K562 (cell line): ENCODE results near the gene TXNIP. TPM values are rescaled to one million over a fixed set of nuclear protein-coding genes. Genes with fewer than 3 reads are reported as not detected.

Experiments
- AFF1 ChIP-seq, 2 experiments: fragments of 450-650 bp; IDR thresholded peaks; 2 replicates each; pipeline ENCODE4 v1.6.1; 2018; ENCODE audit warnings: mild to moderate bottlenecking in 2 of 2, low read depth in 1 of 2; ENCODE audit not compliant: partially characterized antibody in 2 of 2
- CTBP1 ChIP-seq: fragments of 450-650 bp; IDR thresholded peaks from 2 replicates; pipeline ENCODE4 v1.6.1; 2016; ENCODE audit warnings: borderline replicate concordance
- GMEB1 ChIP-seq: fragments of 250-450 bp; sonication (Bioruptor Pico); IDR thresholded peaks from 2 replicates; pipeline ENCODE4 v1.4.0; 2020; ENCODE audit warnings: mild to moderate bottlenecking
- MAZ ChIP-seq, 2 experiments: fragments of 450-650 bp in 1 of 2; sonication (generic) in 1 of 2; formaldehyde crosslinking; IDR thresholded peaks in 1 of 2; conservative IDR thresholded peaks in 1 of 2; 2 replicates each; pipeline versions ENCODE4 v1.4.0 to v1.5.0; 2020; ENCODE audit warnings: mild to moderate bottlenecking in 1 of 2, missing genetic modification reagents in 1 of 2
- MCM5 ChIP-seq: fragments of 450-650 bp; IDR thresholded peaks from 2 replicates; pipeline ENCODE4 v1.6.1; 2016; ENCODE audit warnings: low read depth
- NFE2L1 ChIP-seq: fragments of 450-650 bp; IDR thresholded peaks from 2 replicates; pipeline ENCODE4 v1.6.1; 2016; ENCODE audit warnings: missing genetic modification characterization, low read depth, mild to moderate bottlenecking, missing compliant biosample characterization, moderate library complexity, borderline replicate concordance
- POLR2AphosphoS2 ChIP-seq: IDR thresholded peaks from 2 replicates; pipeline ENCODE4 v1.6.1; 2012; ENCODE audit warnings: low read length, improper control_type of control experiment
- ZNF121 ChIP-seq: sonication (generic); formaldehyde crosslinking; conservative IDR thresholded peaks from 2 replicates; pipeline ENCODE4 v1.8.0; 2022; ENCODE audit warnings: missing genetic modification reagents
- polyA plus RNA-seq, 8 experiments: library from polyadenylated mRNA; depleted of rRNA in 4 of 8; stranded (reverse) in 5 of 8; unstranded in 3 of 8; fragments of >200 nt; fragmentation: Nextera tagmentation in 2 of 8; fragmentation: Illumina TruSeq in 1 of 8; extraction: Ambion mirVana in 2 of 8; extraction: Trizol in 1 of 8; gene quantifications; 2 replicates each; pipeline versions ENCODE4 v1.2.1 to v1.2.3, GENCODE V29; 2011 to 2014; ENCODE audit warnings: inconsistent platforms in 1 of 8, missing spikeins in 1 of 8
- total RNA-seq, 7 experiments: library from RNA; depleted of rRNA in 6 of 7; stranded (reverse); fragments of >200 nt in 6 of 7; fragmentation: Illumina TruSeq in 2 of 7; extraction: Trizol in 2 of 7; gene quantifications; 2 replicates each; pipeline versions ENCODE4 v1.2.1 to v1.2.3, GENCODE V29; 2011 to 2021; ENCODE audit warnings: low replicate concordance in 1 of 7
- TF ChIP-seq, protein P1 (sequence below), 2 experiments: fragments of 450-650 bp in 1 of 2; sonication (generic) in 1 of 2; formaldehyde crosslinking in 1 of 2; IDR thresholded peaks in 1 of 2; conservative IDR thresholded peaks in 1 of 2; 2 replicates each; pipeline versions ENCODE4 v1.6.1 to v1.8.1; 2016 to 2023; ENCODE audit warnings: mild to moderate bottlenecking in 2 of 2, moderate library complexity in 2 of 2, inconsistent platforms in 1 of 2, missing genetic modification reagents in 1 of 2
- TF ChIP-seq, protein P2 (sequence below): fragments of 200-800 bp; sonication (Bioruptor generic); IDR thresholded peaks from 2 replicates; pipeline ENCODE4 v1.6.1; 2016; ENCODE audit warnings: missing genetic modification characterization, missing compliant biosample characterization
- TF ChIP-seq, protein P3 (sequence below): fragments of 450-650 bp; formaldehyde crosslinking; conservative IDR thresholded peaks from 2 replicates; pipeline ENCODE4 v1.4.0; 2022; ENCODE audit warnings: mild to moderate bottlenecking, missing genetic modification characterization

Gene TXNIP
- total and polyA plus RNA-seq, 9 of the 15 experiments (the other 6 are each of a cell fraction or from before 2014, with no cell fraction given), result 120 to 499 (median 257) TPM

DNA sequence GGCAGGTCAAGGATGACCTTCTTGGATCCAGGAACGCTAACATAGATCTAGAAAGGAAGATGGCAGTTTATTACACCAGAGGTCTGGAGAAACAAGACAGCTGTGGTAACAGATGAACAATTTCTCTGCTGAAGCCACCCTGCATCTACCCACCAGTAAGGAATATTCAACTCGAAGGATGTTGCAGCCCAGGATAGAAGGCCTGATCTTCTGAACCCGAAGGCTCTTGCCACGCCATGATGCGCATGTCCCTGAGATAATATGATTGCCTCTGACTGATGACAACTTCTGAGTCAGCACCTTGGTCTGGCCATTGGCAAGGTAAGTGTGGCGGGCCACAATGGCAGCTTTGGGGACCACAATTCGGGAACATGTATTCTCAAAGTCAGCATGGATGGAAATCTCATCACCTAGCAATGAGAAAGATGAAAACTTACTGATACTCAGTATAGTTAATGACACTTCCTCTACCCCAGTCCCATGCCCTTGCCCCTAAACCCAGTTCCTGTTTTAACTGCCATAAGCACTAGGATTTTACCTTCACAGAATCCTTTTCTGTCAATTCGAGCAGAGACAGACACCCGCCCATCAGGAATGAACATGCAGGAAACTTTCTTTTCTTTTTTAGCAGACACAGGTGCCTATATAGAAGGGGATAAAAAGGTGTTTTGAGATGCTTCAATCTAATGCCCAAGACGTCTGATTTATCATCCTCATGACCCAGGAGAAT is 1.8 kb downstream of the TXNIP start (continued):
- TF ChIP-seq, protein P1, sequence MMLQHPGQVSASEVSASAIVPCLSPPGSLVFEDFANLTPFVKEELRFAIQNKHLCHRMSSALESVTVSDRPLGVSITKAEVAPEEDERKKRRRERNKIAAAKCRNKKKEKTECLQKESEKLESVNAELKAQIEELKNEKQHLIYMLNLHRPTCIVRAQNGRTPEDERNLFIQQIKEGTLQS (IDR thresholded peaks at IDR 0.05), result peak; percentile 56
- TF ChIP-seq, protein P1 (CRISPR knock-in tag; conservative IDR thresholded peaks at IDR 0.05), result no peak; the same call in 1 of the 2 replicates
- TF ChIP-seq CTBP1 (peak; percentile 29; the same call in 1 of the 2 replicates), POLR2AphosphoS2 (peak; percentile 62), AFF1 (IDR thresholded peaks at IDR 0.05; ENCODE audit: low read depth in 1 of 2, partially characterized antibody in 2 of 2) (peak; percentile 1 to 12), MAZ (CRISPR knock-in tag; conservative IDR thresholded peaks at IDR 0.05 in 1 of 2, IDR thresholded peaks at IDR 0.05 in 1 of 2) (peak; percentile 25 to 56; a peak in 2 of 4 replicates), MCM5 (no peak), GMEB1 (no peak), NFE2L1 (tag) (no peak), ZNF121 (CRISPR knock-in tag) (no peak)
- TF ChIP-seq, protein P2, sequence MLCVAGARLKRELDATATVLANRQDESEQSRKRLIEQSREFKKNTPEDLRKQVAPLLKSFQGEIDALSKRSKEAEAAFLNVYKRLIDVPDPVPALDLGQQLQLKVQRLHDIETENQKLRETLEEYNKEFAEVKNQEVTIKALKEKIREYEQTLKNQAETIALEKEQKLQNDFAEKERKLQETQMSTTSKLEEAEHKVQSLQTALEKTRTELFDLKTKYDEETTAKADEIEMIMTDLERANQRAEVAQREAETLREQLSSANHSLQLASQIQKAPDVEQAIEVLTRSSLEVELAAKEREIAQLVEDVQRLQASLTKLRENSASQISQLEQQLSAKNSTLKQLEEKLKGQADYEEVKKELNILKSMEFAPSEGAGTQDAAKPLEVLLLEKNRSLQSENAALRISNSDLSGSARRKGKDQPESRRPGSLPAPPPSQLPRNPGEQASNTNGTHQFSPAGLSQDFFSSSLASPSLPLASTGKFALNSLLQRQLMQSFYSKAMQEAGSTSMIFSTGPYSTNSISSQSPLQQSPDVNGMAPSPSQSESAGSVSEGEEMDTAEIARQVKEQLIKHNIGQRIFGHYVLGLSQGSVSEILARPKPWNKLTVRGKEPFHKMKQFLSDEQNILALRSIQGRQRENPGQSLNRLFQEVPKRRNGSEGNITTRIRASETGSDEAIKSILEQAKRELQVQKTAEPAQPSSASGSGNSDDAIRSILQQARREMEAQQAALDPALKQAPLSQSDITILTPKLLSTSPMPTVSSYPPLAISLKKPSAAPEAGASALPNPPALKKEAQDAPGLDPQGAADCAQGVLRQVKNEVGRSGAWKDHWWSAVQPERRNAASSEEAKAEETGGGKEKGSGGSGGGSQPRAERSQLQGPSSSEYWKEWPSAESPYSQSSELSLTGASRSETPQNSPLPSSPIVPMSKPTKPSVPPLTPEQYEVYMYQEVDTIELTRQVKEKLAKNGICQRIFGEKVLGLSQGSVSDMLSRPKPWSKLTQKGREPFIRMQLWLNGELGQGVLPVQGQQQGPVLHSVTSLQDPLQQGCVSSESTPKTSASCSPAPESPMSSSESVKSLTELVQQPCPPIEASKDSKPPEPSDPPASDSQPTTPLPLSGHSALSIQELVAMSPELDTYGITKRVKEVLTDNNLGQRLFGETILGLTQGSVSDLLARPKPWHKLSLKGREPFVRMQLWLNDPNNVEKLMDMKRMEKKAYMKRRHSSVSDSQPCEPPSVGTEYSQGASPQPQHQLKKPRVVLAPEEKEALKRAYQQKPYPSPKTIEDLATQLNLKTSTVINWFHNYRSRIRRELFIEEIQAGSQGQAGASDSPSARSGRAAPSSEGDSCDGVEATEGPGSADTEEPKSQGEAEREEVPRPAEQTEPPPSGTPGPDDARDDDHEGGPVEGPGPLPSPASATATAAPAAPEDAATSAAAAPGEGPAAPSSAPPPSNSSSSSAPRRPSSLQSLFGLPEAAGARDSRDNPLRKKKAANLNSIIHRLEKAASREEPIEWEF, result no peak
- TF ChIP-seq, protein P3, sequence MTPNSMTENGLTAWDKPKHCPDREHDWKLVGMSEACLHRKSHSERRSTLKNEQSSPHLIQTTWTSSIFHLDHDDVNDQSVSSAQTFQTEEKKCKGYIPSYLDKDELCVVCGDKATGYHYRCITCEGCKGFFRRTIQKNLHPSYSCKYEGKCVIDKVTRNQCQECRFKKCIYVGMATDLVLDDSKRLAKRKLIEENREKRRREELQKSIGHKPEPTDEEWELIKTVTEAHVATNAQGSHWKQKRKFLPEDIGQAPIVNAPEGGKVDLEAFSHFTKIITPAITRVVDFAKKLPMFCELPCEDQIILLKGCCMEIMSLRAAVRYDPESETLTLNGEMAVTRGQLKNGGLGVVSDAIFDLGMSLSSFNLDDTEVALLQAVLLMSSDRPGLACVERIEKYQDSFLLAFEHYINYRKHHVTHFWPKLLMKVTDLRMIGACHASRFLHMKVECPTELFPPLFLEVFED, result 0 out of 2 replicates have a peak, but pooled peaks have one; percentile 25
